ENCODE measurements around the gene AHNAK2.

- TF ChIP-seq POLR2A (IDR thresholded peaks at IDR 0.05), result peak in 2 of 4 donors; percentile 33 to 70
- TF ChIP-seq, protein P1, sequence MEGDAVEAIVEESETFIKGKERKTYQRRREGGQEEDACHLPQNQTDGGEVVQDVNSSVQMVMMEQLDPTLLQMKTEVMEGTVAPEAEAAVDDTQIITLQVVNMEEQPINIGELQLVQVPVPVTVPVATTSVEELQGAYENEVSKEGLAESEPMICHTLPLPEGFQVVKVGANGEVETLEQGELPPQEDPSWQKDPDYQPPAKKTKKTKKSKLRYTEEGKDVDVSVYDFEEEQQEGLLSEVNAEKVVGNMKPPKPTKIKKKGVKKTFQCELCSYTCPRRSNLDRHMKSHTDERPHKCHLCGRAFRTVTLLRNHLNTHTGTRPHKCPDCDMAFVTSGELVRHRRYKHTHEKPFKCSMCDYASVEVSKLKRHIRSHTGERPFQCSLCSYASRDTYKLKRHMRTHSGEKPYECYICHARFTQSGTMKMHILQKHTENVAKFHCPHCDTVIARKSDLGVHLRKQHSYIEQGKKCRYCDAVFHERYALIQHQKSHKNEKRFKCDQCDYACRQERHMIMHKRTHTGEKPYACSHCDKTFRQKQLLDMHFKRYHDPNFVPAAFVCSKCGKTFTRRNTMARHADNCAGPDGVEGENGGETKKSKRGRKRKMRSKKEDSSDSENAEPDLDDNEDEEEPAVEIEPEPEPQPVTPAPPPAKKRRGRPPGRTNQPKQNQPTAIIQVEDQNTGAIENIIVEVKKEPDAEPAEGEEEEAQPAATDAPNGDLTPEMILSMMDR (IDR thresholded peaks at IDR 0.05), result peak in 1 of 6 experiments; percentile 13
Measured at GRCh38 chr14:104985675-104986486, 7.7 kb upstream of the AHNAK2 start, which contains the start of gene CLBA1.

Data from upper lobe of left lung (tissue), 4 donors.